HepG2 (cell line): Measurements from ENCODE around the gene PET100. TPM values are rescaled to one million over a fixed set of nuclear protein-coding genes. Genes with fewer than 3 reads are reported as not detected.

Experiments used
- ATAD3A ChIP-seq: sonication (generic); formaldehyde crosslinking; IDR thresholded peaks from 2 replicates; pipeline ENCODE4 v1.4.0; 2020; ENCODE audit warnings: missing genetic modification reagents
- ATF2 ChIP-seq: sonication (generic); formaldehyde crosslinking; IDR thresholded peaks from 2 replicates; pipeline ENCODE4 v1.4.0; 2020; ENCODE audit warnings: missing genetic modification reagents
- CREM ChIP-seq, 2 experiments: sonication (generic) in 1 of 2; formaldehyde crosslinking in 1 of 2; IDR thresholded peaks; 2 replicates each; pipeline versions ENCODE4 v1.4.0 to v1.6.1; 2016 to 2020; ENCODE audit warnings: antibody characterized with exemption in 1 of 2, mild to moderate bottlenecking in 1 of 2, missing genetic modification reagents in 1 of 2
- HNRNPL ChIP-seq: fragments of 200-400 bp; formaldehyde crosslinking; IDR thresholded peaks from 2 replicates; pipeline ENCODE4 v1.6.1; 2017; ENCODE audit warnings: mild to moderate bottlenecking, low read depth, low read length
- MAFG ChIP-seq: sonication (generic); formaldehyde crosslinking; IDR thresholded peaks from 2 replicates; pipeline ENCODE4 v1.5.1; 2020; ENCODE audit warnings: mild to moderate bottlenecking, missing genetic modification reagents
- NONO ChIP-seq, 2 experiments: fragments of 450-650 bp in 1 of 2; sonication (generic) in 1 of 2; formaldehyde crosslinking in 1 of 2; IDR thresholded peaks in 1 of 2; conservative IDR thresholded peaks in 1 of 2; 2 replicates each; pipeline versions ENCODE4 v1.6.1 to v1.8.0; 2017 to 2022; ENCODE audit warnings: mild to moderate bottlenecking in 1 of 2, missing genetic modification reagents in 1 of 2, moderate library complexity in 1 of 2
- RARG ChIP-seq: sonication (generic); formaldehyde crosslinking; IDR thresholded peaks from 2 replicates; pipeline ENCODE4 v1.4.0; 2020; ENCODE audit warnings: low read depth, mild to moderate bottlenecking, missing genetic modification reagents
- SMC3 ChIP-seq: IDR thresholded peaks from 2 replicates; pipeline ENCODE4 v1.6.1; 2011; ENCODE audit warnings: low read length, improper control_type of control experiment
- TEAD3 ChIP-seq: optimal IDR thresholded peaks from 2 replicates; pipeline ENCODE3; 2016; ENCODE audit warnings: borderline replicate concordance
- ZBTB46 ChIP-seq: sonication (generic); formaldehyde crosslinking; IDR thresholded peaks from 2 replicates; pipeline ENCODE4 v1.4.0; 2020; ENCODE audit warnings: mild to moderate bottlenecking, missing genetic modification reagents, borderline replicate concordance
- ZNF337 ChIP-seq: sonication (generic); formaldehyde crosslinking; IDR thresholded peaks from 2 replicates; pipeline ENCODE4 v1.5.1; 2020; ENCODE audit warnings: missing genetic modification reagents, low read depth, mild to moderate bottlenecking, borderline replicate concordance
- ZNF776 ChIP-seq: sonication (generic); formaldehyde crosslinking; IDR thresholded peaks from 2 replicates; pipeline ENCODE4 v1.4.0; 2020; ENCODE audit warnings: mild to moderate bottlenecking, missing genetic modification reagents
- ZZZ3 ChIP-seq: sonication (generic); formaldehyde crosslinking; IDR thresholded peaks from 2 replicates; pipeline ENCODE4 v1.4.0; 2020; ENCODE audit warnings: missing genetic modification reagents, mild to moderate bottlenecking, borderline replicate concordance
- polyA plus RNA-seq, 8 experiments: library from polyadenylated mRNA; depleted of rRNA in 3 of 8; stranded (reverse) in 7 of 8; unstranded in 1 of 8; fragments of >200 nt; fragmentation: Illumina TruSeq in 4 of 8; extraction: Trizol in 4 of 8; gene quantifications; 2 replicates each; pipeline versions ENCODE4 v1.2.1 to v1.2.3, GENCODE V29; 2011 to 2016; ENCODE audit warnings: low read depth in 4 of 8, missing spikeins in 1 of 8, mixed read lengths in 1 of 8; ENCODE audit not compliant: insufficient read depth in 1 of 8
- total RNA-seq, 5 experiments: library from RNA; depleted of rRNA; stranded (reverse); fragments of >200 nt; fragmentation: Illumina TruSeq; extraction: Trizol; gene quantifications; 2 replicates each; pipeline ENCODE4 v1.2.3, GENCODE V29; 2016; ENCODE audit warnings: low read depth in 1 of 5
- TF ChIP-seq, protein P1 (sequence below): sonication (generic); formaldehyde crosslinking; IDR thresholded peaks from 2 replicates; pipeline ENCODE4 v1.4.0; 2020; ENCODE audit warnings: missing genetic modification reagents, borderline replicate concordance
- TF ChIP-seq, protein P2 (sequence below): sonication (generic); formaldehyde crosslinking; IDR thresholded peaks from 2 replicates; pipeline ENCODE4 v1.8.0; 2022; ENCODE audit warnings: mild to moderate bottlenecking, missing genetic modification reagents, borderline replicate concordance
- TF ChIP-seq, protein P3 (sequence below): sonication (generic); formaldehyde crosslinking; IDR thresholded peaks from 2 replicates; pipeline ENCODE4 v1.8.0; 2022; ENCODE audit warnings: low read depth, missing genetic modification reagents
- TF ChIP-seq, protein P4 (sequence below): sonication (generic); formaldehyde crosslinking; IDR thresholded peaks from 2 replicates; pipeline ENCODE4 v1.4.0; 2020; ENCODE audit warnings: missing genetic modification reagents

The PET100 gene
- total and polyA plus RNA-seq, 2 of the 13 experiments (the other 11 are each of a cell fraction or from before 2014, with no cell fraction given): 22.3 to 66.5 TPM

- TF ChIP-seq, protein P1, sequence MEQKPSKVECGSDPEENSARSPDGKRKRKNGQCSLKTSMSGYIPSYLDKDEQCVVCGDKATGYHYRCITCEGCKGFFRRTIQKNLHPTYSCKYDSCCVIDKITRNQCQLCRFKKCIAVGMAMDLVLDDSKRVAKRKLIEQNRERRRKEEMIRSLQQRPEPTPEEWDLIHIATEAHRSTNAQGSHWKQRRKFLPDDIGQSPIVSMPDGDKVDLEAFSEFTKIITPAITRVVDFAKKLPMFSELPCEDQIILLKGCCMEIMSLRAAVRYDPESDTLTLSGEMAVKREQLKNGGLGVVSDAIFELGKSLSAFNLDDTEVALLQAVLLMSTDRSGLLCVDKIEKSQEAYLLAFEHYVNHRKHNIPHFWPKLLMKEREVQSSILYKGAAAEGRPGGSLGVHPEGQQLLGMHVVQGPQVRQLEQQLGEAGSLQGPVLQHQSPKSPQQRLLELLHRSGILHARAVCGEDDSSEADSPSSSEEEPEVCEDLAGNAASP (CRISPR knock-in tag): no peak
- TF ChIP-seq HNRNPL: no peak
- TF ChIP-seq, protein P2, sequence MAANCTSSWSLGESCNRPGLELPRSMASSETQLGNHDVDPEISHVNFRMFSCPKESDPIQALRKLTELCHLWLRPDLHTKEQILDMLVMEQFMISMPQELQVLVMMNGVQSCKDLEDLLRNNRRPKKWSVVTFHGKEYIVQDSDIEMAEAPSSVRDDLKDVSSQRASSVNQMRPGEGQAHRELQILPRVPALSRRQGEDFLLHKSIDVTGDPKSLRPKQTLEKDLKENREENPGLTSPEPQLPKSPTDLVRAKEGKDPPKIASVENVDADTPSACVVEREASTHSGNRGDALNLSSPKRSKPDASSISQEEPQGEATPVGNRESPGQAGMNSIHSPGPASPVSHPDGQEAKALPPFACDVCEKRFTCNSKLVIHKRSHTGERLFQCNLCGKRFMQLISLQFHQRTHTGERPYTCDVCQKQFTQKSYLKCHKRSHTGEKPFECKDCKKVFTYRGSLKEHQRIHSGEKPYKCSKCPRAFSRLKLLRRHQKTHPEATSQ (CRISPR knock-in tag): no peak
- TF ChIP-seq TEAD3 (CRISPR knock-in tag): no peak
- 0 out of 2 replicates have a peak, but pooled peaks have one; percentile 48 for TF ChIP-seq ZBTB46 (CRISPR knock-in tag)
- no peak for TF ChIP-seq MAFG
- TF ChIP-seq, protein P3, sequence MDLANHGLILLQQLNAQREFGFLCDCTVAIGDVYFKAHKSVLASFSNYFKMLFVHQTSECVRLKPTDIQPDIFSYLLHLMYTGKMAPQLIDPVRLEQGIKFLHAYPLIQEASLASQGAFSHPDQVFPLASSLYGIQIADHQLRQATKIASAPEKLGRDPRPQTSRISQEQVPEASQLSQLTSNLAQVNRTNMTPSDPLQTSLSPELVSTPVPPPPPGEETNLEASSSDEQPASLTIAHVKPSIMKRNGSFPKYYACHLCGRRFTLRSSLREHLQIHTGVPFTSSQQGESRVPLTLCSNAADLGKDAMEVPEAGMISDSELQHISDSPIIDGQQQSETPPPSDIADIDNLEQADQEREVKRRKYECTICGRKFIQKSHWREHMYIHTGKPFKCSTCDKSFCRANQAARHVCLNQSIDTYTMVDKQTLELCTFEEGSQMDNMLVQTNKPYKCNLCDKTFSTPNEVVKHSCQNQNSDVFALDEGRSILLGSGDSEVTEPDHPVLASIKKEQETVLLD (CRISPR knock-in tag): no peak
- no peak for TF ChIP-seq NONO (IDR thresholded peaks at IDR 0.05)
- no peak; the same call in 1 of the 2 replicates for TF ChIP-seq NONO (CRISPR knock-in tag; conservative IDR thresholded peaks at IDR 0.05)
- no peak for TF ChIP-seq CREM (IDR thresholded peaks at IDR 0.05)
- no peak for TF ChIP-seq CREM (CRISPR knock-in tag; IDR thresholded peaks at IDR 0.05)
- TF ChIP-seq ZZZ3: 0 out of 2 replicates have a peak, but pooled peaks have one; percentile 22
- TF ChIP-seq SMC3: no peak; the same call in 1 of the 2 replicates
- TF ChIP-seq ATF2 (CRISPR knock-in tag): no peak
- TF ChIP-seq ZNF337 (CRISPR knock-in tag): no peak
- TF ChIP-seq, protein P4, sequence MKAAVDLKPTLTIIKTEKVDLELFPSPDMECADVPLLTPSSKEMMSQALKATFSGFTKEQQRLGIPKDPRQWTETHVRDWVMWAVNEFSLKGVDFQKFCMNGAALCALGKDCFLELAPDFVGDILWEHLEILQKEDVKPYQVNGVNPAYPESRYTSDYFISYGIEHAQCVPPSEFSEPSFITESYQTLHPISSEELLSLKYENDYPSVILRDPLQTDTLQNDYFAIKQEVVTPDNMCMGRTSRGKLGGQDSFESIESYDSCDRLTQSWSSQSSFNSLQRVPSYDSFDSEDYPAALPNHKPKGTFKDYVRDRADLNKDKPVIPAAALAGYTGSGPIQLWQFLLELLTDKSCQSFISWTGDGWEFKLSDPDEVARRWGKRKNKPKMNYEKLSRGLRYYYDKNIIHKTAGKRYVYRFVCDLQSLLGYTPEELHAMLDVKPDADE (CRISPR knock-in tag): no peak
- TF ChIP-seq ZNF776: peak; percentile 44; the same call in 1 of the 2 replicates
- no peak for TF ChIP-seq ATAD3A
- no peak for TF ChIP-seq RARG (CRISPR knock-in tag)
These were observed 51.2 kb downstream of the PET100 start, which contains the start of gene TRAPPC5 (continued) for GRCh38 chr19:7680606-7681339.
